HL-60/S4 (cell line): ENCODE data around the gene MRFAP1L1.

Experiments used
- in situ Hi-C: fragments of 300-500 bp; cut with MboI; formaldehyde crosslinking; loops from 2 replicates; pipeline ENCODE4 v1.14.3; 2022; ENCODE audit warnings: low sequenced_read_pairs

Gene MRFAP1L1

GRCh38 chr4:6663596-6664393 is 45.9 kb downstream of the MRFAP1L1 start:
- in situ Hi-C loops = no loop called here

DNA sequence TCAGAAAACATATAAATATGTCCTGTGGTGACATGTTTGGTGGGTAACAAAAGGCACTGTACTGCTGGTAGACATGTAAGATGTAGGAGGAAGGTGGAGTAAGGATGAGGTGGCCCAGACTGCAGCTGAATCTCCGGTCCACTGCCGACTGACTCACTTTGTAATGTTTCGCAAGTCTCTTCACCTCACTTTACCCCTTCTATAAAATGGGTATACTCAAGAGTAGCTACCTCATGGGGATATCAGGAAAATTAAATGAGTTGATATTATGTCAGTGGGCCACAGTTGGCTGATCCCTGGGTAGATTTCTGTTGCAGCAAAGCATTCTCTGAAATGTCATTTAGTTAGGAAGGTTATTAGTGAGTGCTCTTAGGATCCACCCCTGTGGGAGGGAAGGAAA is 47.1 kb downstream of the MRFAP1L1 start:
- in situ Hi-C loops = no loop called here

DNA sequence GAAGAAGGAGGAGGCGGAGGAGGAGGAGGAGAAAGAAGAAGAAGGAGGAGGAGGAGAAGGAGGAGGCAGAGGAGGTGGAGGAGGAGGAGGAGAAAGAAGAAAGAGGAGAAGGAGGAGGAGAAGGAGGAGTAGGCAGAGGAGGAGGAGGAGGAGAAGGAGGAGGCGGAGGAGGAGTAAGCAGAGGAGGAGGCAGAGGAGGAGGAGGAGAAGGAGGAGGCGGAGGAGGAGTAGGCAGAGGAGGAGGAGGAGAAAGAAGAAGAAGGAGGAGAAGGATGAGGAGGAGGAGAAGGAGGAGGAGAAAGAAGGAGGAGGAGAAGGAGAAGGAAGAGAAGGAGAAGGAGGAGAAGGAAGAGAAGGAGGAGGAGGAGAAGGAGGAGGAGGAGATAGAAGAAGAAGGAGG is 49.2 kb downstream of the MRFAP1L1 start:
- in situ Hi-C loops = no loop called here

DNA sequence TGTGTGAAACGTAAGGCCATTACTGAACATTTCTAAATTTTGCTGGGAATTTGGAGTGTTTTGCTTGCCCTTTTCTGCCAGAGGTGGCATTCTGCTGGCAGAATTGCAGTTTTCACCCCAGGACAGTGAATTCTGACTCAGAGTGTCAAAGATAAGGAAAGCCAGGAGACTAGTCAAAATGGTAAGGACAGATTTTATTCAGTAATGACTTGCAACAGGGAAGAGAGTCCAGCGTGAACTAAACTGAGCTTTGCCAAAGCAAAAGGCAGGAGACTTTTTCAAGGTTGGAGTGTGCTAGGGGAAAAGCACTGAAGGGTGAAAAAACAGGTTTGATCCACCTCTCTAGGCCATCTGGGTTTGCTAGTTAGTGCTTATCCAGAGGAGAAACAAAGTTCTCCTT is 49.8 kb downstream of the MRFAP1L1 start:
- in situ Hi-C loops = no loop called here

- in situ Hi-C loops = no loop called here
Observed at GRCh38 chr4:6658597-6659075, 51.0 kb downstream of the MRFAP1L1 start.

DNA sequence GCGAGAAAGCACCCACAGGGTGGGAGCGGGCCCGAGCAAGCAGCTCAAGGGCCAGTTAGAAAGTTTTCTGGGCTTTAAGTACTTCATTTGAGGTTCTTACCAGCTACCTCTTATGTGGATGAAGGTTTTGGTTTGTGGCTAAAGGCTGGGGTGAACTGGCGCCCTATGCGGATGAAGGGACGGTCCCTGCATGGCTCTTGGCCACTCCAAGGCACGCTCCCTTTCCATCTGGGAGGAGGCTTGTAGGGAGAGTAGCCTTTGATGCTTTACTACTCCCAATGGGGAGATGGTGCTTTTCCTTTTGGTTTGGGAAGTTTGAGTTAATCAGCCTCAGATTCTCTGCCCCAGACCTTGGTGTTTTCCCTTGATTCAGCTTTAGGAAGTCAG is 51.5 kb downstream of the MRFAP1L1 start:
- in situ Hi-C loops = no loop called here
